Glutamatergic neuron (in vitro differentiated cells): ENCODE results near the gene VEZF1. TPM values are rescaled to one million over a fixed set of nuclear protein-coding genes. Genes with fewer than 3 reads are reported as not detected.

Experiments
- DNase-seq: peaks from one replicate; pipeline ENCODE4 v3.0.0; 2022
- H3K27ac Mint-ChIP-seq: one replicate; pipeline ENCODE4 v1.8.0; 2020; ENCODE audit warnings: mild to moderate bottlenecking, mixed read lengths, inconsistent platforms; ENCODE audit not compliant: unreplicated experiment
- H3K27me3 Mint-ChIP-seq: one replicate; pipeline ENCODE4 v1.8.0; 2020; ENCODE audit warnings: mild to moderate bottlenecking, moderate library complexity, mixed read lengths, inconsistent platforms; ENCODE audit not compliant: unreplicated experiment
- H3K36me3 Mint-ChIP-seq: one replicate; pipeline ENCODE4 v1.8.0; 2020; ENCODE audit warnings: mild to moderate bottlenecking, mixed read lengths, inconsistent platforms; ENCODE audit not compliant: unreplicated experiment
- H3K4me1 Mint-ChIP-seq: one replicate; pipeline ENCODE4 v1.8.0; 2020; ENCODE audit warnings: mild to moderate bottlenecking, low read depth, mixed read lengths, inconsistent platforms; ENCODE audit not compliant: unreplicated experiment
- H3K4me3 Mint-ChIP-seq: one replicate; pipeline ENCODE4 v1.8.0; 2020; ENCODE audit warnings: mild to moderate bottlenecking, mixed read lengths, inconsistent platforms; ENCODE audit not compliant: unreplicated experiment
- H3K9me3 Mint-ChIP-seq: one replicate; pipeline ENCODE4 v1.8.0; 2020; ENCODE audit warnings: mild to moderate bottlenecking, moderate library complexity, mixed read lengths, inconsistent platforms; ENCODE audit not compliant: unreplicated experiment
- total RNA-seq: library from RNA; stranded (reverse); fragmentation: NEBNext Ultra II Directional; extraction: Animal tissue kit (Norgen Biotek cat#: 25700); gene quantifications from one replicate; pipeline ENCODE4 v1.2.1, GENCODE V29; 2021; ENCODE audit not compliant: unreplicated experiment
- TF ChIP-seq, protein P1 (sequence below): fragments of 200-600 bp; sonication (generic); IDR thresholded peaks from one replicate; pipeline ENCODE4 v1.5.0; 2021; ENCODE audit not compliant: partially characterized antibody, unreplicated experiment

The VEZF1 gene
- total RNA-seq, 1 donor from 2014 or later, result 88.3 TPM

DNA sequence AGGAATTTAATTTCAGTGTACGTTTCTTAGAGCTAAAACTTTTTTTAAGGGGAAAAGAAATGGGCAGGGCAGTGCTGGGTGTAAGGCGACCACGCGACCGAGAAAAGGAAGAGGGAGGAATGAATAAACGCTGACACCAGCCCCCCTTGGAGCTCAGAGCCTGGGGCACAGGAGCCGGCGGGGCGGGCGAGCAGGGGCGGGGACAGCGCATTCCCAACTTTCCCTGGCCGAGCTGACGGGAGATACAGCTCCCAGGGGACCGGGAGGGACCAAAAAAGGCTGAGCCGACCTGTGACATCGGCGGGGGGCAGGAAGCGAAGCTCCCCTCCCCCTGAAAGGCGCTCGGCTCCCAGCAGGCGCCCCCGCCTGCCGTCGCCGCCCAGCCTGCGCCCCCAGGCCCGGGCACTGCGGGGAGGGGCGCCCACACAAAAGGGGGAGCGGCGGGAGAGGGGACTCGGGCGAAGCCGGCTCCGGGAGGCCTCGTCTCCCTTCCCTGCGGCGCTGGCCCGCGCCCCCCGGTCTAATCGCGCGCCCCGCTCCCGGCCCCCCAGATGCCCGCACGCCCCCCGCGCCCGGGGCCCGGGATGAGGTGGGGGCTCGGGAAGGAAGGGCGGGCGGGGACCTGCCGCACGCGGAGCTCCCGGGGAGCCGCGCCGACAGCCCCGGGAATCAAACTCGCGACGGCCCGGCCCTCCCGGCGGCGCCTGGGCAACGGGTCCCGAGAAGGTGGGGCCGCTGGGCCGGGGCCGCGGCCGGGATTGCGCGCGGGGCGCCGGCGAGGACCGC lies 33.5 kb downstream of the VEZF1 start:
- peaks cover 14% of the 10 kb centered on the region for H3K4me1 Mint-ChIP-seq
- peak; percentile 71 for DNase-seq
- peak overlapping the region; percentile 44 for H3K27ac Mint-ChIP-seq
- no peaks in the 10 kb centered on the region for H3K36me3 Mint-ChIP-seq
- H3K27me3 Mint-ChIP-seq, result peaks cover 14% of the 10 kb centered on the region
- TF ChIP-seq, protein P1, sequence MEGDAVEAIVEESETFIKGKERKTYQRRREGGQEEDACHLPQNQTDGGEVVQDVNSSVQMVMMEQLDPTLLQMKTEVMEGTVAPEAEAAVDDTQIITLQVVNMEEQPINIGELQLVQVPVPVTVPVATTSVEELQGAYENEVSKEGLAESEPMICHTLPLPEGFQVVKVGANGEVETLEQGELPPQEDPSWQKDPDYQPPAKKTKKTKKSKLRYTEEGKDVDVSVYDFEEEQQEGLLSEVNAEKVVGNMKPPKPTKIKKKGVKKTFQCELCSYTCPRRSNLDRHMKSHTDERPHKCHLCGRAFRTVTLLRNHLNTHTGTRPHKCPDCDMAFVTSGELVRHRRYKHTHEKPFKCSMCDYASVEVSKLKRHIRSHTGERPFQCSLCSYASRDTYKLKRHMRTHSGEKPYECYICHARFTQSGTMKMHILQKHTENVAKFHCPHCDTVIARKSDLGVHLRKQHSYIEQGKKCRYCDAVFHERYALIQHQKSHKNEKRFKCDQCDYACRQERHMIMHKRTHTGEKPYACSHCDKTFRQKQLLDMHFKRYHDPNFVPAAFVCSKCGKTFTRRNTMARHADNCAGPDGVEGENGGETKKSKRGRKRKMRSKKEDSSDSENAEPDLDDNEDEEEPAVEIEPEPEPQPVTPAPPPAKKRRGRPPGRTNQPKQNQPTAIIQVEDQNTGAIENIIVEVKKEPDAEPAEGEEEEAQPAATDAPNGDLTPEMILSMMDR, result no peak
- peak overlapping the region; percentile 79 for H3K4me3 Mint-ChIP-seq
- H3K9me3 Mint-ChIP-seq, result peaks cover 6% of the 10 kb centered on the region

DNA sequence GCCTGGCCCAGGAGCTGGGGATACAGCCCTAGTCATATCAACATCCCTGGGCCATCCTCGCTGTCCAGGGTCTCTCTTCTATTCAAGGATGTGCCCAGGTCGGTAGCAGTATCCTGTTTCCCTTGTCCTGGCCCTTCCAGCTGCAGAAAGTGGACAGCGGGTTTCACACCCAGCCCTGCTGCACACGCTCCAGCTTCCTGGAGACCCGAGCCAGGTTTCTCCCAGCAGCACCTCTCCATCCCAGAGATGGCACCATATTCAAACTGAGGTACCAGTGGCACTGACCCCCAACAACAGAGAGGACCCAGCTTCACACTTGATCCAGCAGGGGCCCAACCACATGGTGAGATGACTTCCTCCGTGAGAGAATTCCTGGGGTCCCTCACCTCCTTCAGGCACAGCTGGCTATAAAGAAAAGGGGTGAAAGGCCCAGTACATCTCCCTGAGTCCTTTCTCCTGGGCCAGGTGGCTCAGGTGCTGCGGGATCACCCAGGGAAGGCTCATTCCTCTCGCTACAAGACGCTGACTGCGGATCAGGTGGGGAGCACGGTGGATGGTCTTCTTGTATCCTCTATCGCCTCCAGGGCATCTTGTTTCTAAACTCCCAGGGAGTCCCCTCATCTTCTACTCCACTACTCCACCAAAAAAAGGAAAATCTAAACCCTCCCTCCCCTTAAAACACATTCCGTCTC lies 34.2 kb downstream of the VEZF1 start:
- H3K27ac Mint-ChIP-seq, result peak overlapping the region; percentile 44
- H3K4me1 Mint-ChIP-seq, result peaks cover 14% of the 10 kb centered on the region
- no peak for DNase-seq
- H3K9me3 Mint-ChIP-seq, result peaks cover 6% of the 10 kb centered on the region
- no peaks in the 10 kb centered on the region for H3K36me3 Mint-ChIP-seq
- TF ChIP-seq, protein P1, result no peak
- peaks cover 14% of the 10 kb centered on the region for H3K27me3 Mint-ChIP-seq
- peak overlapping the region; percentile 79 for H3K4me3 Mint-ChIP-seq

DNA sequence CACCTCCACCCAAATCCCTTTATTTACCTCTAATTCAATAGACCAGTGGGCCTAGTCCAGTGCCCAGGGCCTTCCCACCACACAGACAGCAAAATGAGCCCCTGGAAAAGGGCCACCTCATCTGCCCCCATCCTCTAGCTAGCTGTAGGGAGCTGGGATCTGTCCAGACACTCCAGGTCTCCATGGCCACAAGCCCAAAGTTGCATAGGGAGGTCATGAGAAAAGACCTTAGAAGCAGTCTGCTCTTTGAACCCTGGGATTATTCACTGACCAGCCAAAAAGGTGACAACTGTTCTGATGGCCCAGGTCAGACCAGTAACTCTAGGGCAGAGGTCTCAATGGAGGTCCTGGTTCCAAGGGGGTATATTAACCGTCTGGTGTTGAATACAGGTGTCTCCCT lies 34.8 kb downstream of the VEZF1 start:
- H3K27ac Mint-ChIP-seq, result no peak overlapping the region

GRCh38 chr17:57949649-57950048 lies 38.4 kb downstream of the VEZF1 start:
- no peak for DNase-seq
- peaks cover 3% of the 10 kb centered on the region for H3K9me3 Mint-ChIP-seq
- TF ChIP-seq, protein P1, result no peak
- H3K27ac Mint-ChIP-seq, result no peak overlapping the region
- peaks cover 9% of the 10 kb centered on the region for H3K27me3 Mint-ChIP-seq
- no peaks in the 10 kb centered on the region for H3K36me3 Mint-ChIP-seq
- H3K4me3 Mint-ChIP-seq, result no peak overlapping the region
- peaks cover 21% of the 10 kb centered on the region for H3K4me1 Mint-ChIP-seq

More for the DNA sequence above, 34.8 kb downstream of the VEZF1 start:
- Mint-ChIP-seq H3K4me1 (peaks cover 14% of the 10 kb centered on the region), H3K9me3 (peaks cover 6% of the 10 kb centered on the region), H3K4me3 (no peak overlapping the region), H3K27me3 (peaks cover 16% of the 10 kb centered on the region), H3K36me3 (no peaks in the 10 kb centered on the region)
- no peak for DNase-seq
- TF ChIP-seq, protein P1, result no peak
